HPDE6-E6E7 (cell line): Measurements from ENCODE around the gene ACAP2.
"Not testable (repeated sequence)": the region's sequence is repeated elsewhere in the genome, so short reads cannot be mapped to it uniquely, and the experiment has no call there.

Experiments used
- DNase-seq: peaks from one replicate; pipeline ENCODE4 v3.0.0; 2011; ENCODE audit warnings: missing footprints; ENCODE audit errors: extremely low spot score

ACAP2 gene

GRCh38 chr3:195291121-195291520, 151.7 kb downstream of the ACAP2 start:
- no peak for DNase-seq

GRCh38 chr3:195290643-195291042, 152.2 kb downstream of the ACAP2 start:
- DNase-seq, result not testable (repeated sequence)

GRCh38 chr3:195286115-195286872, 156.5 kb downstream of the ACAP2 start:
- no peak for DNase-seq

GRCh38 chr3:195285372-195285771, 157.4 kb downstream of the ACAP2 start:
- no peak for DNase-seq

DNA sequence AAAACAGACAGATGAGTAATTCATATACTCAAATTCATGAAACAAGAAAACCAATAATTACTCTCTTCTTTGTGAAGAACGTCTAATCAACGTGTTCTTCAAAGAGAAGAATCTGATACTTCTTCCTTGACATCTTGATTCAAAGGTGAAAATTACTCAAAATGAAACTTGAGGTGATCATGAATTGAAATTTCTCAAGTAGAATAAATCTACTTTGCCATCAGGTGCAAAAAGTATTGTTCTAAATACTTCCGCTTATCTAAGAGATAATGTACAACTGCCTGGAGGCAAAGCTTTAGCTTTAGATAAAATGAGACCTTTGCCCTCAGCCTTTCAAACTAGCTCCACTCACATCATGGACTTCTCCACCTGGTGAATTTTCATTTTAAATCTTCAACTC, 158.0 kb downstream of the ACAP2 start:
- DNase-seq, result no peak

- no peak for DNase-seq
Observed at GRCh38 chr3:195282961-195283360, 159.9 kb downstream of the ACAP2 start.

DNA sequence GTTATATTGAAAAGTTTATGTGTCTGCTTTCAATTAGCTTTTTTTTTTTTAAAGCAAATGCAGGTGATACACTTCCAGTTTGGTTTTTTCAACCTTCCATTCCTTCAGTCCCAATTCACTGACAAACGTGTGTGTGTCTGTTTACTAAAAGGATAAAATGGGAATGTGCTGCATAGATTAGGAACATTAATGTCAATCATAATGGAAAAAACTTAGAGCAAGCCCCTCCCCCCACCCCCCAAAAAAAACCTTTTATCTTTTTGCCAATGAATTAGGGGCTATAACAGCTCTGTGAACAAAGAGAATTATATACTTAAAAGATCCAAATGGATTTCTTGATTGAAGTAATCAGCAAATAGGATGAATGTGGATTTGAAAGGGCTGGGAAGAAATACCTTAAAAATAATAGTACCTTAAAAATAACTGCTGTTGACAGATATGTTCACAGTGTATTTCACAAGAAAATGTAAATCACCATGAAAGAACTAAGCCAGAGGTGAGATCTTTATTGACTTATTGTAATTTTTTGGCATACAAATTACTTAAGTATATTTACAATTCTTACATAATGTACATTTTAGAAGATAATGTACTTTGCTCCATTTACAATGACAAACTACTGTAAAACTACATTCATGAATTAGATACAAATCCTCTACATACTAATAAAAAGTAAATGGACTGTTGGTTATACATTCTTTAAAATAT, 168.4 kb downstream of the ACAP2 start:
- DNase-seq, result no peak

GRCh38 chr3:195271410-195272243, 171.2 kb downstream of the ACAP2 start:
- DNase-seq, result peak; percentile 84

DNA sequence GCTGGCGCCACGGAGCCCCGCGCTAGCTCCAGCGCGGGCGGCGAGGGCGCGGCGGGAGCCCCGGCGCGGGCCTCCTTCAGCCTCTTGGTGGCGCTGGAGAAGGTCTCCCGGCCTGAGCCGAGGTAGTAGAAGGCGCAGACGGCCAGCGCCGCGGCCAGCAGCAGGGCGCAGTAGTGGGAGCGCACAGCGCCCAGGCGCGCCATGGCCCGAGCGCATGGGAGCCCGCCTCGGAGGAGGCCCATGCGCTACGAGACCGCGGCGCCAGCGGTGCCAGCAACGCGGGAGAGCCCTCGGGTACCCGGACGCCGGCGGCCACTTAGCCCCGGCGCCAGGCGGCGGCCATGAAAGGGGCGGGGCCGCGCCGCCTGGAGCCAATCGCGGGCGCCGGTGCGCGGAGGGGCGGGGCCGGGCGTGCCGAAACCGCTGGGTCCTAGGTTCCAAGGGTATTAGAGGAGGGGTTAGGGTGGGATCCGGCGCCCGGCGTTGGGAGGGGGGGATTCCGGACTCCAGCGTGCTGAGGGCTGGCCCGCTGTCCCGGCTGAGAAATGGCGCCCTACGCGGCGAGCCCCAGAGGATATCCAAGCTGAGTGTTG, 171.9 kb downstream of the ACAP2 start, which contains the start of gene XXYLT1:
XXYLT1 (minus strand) TSS at position 343 of the 593 bp plus-strand sequence; CDS start at position 242, 101 bp downstream.
- peak; percentile 82 for DNase-seq

- no peak for DNase-seq
Observed at GRCh38 chr3:195270079-195270816, 172.6 kb downstream of the ACAP2 start.

DNA sequence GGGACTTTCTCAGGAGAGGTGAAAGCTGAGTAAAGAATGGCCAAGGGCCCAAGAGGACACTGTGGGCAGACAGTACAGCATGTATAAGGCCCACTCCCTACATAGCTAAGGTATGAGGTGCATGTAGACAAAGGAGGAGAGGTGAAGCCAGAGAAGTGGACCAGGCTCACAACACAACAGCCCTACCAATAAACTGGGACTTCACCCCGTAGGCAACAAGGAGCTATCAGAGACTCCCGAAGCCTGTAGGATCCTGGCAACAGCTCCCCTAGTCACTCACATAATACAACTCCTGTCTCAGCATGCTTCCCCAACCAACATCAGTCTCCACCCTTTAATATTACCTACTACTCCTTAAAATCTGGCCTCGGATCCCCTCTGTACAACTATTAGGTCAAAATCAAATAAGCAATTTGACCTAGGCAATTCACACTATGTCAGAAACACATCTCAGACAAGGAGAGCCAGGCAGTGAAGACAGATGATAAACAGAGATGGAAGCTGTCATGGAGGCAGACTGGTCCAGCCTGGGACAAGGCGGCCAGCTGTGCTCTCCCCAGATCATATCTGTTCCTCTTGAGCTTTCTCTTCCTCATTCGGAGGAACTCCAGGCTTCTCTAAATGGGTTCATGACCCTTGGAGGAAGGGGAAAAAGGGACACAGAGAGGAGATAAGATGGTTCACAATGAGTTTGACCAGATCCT, 173.3 kb downstream of the ACAP2 start:
- no peak for DNase-seq

GRCh38 chr3:195268576-195269309, 174.1 kb downstream of the ACAP2 start:
- DNase-seq, result no peak

- DNase-seq, result no peak
Observed at GRCh38 chr3:195267096-195267495, 175.7 kb downstream of the ACAP2 start.

- no peak for DNase-seq
Observed at GRCh38 chr3:195266428-195266827, 176.4 kb downstream of the ACAP2 start.

DNA sequence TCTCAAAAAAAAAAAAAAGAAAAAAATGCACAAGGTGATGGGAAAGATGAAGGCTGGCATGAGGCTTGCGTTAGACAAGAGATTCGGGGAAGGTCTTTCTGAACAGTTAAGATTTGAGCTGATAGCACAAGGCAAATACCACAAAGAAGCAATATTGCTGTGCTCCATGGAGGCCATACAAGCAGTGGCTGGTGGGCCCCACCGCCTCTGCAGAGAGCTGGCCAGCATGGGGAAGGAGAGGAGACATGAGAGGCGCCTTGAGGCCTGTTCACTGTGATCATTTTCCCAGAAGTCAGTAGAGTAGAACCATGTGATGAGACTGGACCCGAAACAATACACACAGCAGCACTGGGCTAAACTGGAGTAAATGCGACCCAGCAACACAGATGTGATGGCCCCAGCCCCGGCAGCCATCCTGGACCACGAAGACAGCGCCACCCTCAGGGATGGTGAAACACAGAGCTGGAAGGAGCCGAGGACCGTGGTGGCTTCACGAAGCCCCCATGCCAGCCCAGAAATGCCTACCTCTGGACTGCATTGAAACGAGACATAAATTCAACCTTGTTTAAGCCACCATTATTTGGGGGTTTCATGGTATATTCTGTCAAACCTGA, 177.3 kb downstream of the ACAP2 start:
- DNase-seq, result no peak

DNA sequence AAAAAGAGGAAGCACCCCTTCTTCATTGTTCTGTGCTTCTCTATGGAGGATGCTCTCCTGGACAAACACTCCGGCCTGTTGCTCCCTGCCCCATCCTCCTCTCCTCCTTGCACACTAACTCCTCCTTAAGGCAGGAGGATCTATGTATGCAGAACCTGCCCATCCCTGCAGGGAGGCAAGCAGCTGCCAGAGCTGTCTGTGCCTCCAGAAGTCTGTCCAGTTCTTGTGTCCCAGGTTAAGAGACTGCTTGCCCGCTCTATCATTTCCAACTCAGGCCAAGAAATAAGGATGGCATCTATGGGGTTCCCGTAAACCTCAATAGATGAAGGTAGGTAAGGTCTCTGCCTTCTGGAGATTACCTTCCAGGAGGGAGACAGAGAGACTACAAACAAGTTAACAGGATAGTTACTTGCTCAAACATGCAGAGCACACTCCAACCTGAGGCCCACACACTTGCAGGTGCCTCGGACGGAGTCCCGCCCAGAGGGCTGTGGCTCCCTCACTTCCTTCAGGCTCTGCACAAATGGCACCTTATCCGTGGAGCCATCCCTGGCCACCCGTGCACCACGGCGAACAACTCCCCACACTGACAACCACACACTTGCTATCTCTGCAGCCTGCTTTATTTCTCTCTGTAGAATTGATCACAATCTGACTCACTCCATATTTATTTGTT, 178.8 kb downstream of the ACAP2 start:
- no peak for DNase-seq

DNA sequence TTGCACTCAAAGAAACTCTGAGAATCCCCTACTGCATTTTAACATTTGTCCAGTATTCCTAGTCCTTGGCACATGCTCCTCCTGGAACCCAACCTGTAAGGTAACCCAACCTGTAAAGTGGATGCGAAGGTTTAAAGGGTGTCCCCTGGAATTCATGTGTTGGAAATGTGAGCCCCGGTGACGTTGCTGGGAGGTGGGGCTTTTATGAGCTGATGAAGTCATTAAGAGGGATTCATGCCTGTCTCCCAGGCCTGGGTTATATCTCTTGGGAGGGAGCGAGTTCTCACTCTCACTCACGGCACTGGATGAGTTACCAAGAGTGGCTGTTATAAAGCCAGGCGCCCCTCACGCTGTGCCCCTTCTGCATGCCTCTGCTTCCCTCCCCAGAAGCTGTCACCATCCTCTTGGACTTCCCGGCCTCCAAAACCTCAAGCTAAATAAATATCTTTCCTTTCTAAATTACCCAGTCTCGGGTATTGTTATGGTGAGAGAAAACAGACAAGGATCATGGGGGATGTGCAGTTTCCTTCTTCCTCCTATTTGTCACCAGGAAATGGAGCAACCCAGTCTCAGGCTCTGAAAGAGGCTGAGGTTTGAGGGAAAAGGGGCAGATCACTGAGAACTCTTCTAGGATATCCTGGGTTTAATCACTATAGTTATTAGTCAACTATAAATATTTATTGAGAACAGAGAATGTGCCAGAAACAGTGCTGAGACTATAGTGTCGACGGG, 179.5 kb downstream of the ACAP2 start:
- no peak for DNase-seq

DNA sequence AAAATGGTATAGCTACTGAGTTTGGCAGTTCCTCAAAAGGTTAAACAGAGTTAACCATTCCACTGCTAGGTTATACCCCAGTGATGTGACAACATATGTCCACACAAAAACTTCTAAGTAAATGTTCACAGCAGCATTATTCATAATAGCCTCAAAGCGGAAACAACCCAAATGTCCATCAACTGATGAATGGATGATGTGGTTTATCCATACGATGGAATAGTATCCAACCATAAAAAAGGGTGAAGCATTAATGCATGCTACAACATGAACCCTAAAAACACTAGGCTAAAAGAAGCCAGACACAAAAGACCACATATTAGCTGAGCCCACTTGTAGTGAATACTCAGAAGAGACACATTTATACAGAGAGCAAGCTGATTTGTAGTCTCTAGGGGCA, 180.9 kb downstream of the ACAP2 start:
- no peak for DNase-seq
